Mammary epithelial cell (primary cell): ENCODE data around the gene HS3ST1.

Experiments
- EZH2 ChIP-seq: IDR thresholded peaks from 2 replicates; pipeline ENCODE4 v1.6.1; 2012; ENCODE audit warnings: low read length, inconsistent platforms, borderline replicate concordance
- TF ChIP-seq, protein P1 (sequence below), 2 donors: IDR thresholded peaks in 1 of 2; conservative IDR thresholded peaks in 1 of 2; 2 replicates each; pipeline ENCODE4 v1.5.1; 2011 to 2012; ENCODE audit warnings: inconsistent platforms in 2 of 2, low read length in 2 of 2, mild to moderate bottlenecking in 2 of 2, control low read depth in 1 of 2, low read depth in 1 of 2; ENCODE audit not compliant: insufficient read depth in 1 of 2; ENCODE audit errors: extremely low read depth in 1 of 2

DNA sequence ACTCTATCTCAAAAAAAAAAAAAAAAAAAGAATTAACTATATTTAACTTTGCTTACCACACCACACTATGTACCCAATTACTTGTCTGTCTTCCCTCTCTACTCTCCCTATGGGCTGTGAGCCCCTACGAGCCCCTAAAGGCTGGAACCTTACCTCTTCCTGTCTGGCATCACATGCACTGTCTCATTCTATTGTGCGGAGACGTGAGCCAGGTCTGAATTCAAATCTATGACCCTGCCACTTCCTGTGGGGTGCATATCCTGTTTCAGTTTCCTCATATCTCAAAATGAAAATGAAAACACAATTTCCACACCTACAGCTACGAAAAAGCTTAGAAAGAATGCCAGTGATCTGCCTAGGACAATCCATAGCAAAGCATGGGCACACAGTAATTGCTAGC is 42.9 kb upstream of the HS3ST1 start:
- TF ChIP-seq, protein P1, sequence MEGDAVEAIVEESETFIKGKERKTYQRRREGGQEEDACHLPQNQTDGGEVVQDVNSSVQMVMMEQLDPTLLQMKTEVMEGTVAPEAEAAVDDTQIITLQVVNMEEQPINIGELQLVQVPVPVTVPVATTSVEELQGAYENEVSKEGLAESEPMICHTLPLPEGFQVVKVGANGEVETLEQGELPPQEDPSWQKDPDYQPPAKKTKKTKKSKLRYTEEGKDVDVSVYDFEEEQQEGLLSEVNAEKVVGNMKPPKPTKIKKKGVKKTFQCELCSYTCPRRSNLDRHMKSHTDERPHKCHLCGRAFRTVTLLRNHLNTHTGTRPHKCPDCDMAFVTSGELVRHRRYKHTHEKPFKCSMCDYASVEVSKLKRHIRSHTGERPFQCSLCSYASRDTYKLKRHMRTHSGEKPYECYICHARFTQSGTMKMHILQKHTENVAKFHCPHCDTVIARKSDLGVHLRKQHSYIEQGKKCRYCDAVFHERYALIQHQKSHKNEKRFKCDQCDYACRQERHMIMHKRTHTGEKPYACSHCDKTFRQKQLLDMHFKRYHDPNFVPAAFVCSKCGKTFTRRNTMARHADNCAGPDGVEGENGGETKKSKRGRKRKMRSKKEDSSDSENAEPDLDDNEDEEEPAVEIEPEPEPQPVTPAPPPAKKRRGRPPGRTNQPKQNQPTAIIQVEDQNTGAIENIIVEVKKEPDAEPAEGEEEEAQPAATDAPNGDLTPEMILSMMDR (conservative IDR thresholded peaks at IDR 0.05 in 1 of 2, IDR thresholded peaks at IDR 0.05 in 1 of 2; ENCODE audit: extremely low read depth in 1 of 2, insufficient read depth in 1 of 2, low read depth in 1 of 2, low read length in 2 of 2), result no peak
- no peak for TF ChIP-seq EZH2
